GM12892 (cell line): Measurements from ENCODE around the gene CERS2.

ENCODE experiments used
- DNase-seq: peaks from one replicate; pipeline ENCODE4 v3.0.0; 2011; ENCODE audit not compliant: insufficient read length
- FAIRE-seq: peaks from 2 replicates; lab custom pipeline; 2011; peaks lifted over from hg19 to GRCh38; lab: Jason Lieb, UNC
- POLR2A ChIP-seq: IDR thresholded peaks from 2 replicates; pipeline ENCODE4 v1.6.1; 2011; ENCODE audit warnings: low read depth, low read length, control low read depth
- POLR2AphosphoS5 ChIP-seq: IDR thresholded peaks from 2 replicates; pipeline ENCODE4 v1.6.1; 2011; ENCODE audit warnings: low read depth, low read length, control low read depth
- TAF1 ChIP-seq: IDR thresholded peaks from 2 replicates; pipeline ENCODE4 v1.6.1; 2011; ENCODE audit warnings: low read depth, mild to moderate bottlenecking, control low read depth, low read length, borderline replicate concordance

The CERS2 gene

DNA sequence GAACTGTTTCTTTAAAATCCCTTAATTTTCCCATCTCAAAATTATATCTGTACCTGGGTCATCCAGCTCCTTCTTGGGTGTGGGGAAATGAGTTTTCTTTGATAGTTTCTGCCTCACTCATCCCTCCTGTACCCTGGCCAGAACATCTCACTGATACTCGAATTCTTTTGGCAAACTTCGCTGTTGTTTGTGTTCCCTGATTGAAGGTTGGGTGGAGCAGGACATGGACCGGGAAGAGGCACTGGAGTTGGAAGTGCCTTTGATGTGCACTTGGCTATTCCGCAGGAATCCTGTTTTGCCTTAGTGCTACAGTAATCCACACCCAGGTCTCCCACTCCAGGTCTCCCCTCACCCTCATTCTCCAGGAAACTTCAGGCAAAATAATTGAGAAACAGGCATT lies 20.8 kb upstream of the CERS2 start:
- FAIRE-seq: peak; percentile 56
- no peak for DNase-seq
- TF ChIP-seq POLR2A (no peak), POLR2AphosphoS5 (no peak)

DNA sequence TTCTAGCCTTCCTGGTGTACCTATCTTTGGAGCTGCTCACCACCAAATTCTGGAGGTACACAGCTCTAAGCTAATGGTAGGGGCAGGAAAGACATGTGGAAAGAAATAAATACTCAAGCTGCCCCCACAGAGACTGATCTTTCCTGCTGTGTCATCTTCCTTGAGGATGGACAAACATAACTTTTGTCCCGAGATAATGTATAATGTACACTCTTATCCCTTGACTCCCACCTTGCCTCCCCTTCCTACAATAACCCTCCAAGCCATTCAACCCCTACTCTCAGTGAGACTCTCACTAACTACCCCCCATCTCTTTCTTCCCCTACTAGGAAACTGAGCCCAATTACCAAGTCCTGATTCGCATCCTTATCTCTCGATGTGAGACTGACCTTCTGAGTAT lies 19.6 kb upstream of the CERS2 start:
- TF ChIP-seq TAF1: no peak
- TF ChIP-seq POLR2A: no peak
- no peak for TF ChIP-seq POLR2AphosphoS5
- FAIRE-seq (no peak), DNase-seq (no peak)

DNA sequence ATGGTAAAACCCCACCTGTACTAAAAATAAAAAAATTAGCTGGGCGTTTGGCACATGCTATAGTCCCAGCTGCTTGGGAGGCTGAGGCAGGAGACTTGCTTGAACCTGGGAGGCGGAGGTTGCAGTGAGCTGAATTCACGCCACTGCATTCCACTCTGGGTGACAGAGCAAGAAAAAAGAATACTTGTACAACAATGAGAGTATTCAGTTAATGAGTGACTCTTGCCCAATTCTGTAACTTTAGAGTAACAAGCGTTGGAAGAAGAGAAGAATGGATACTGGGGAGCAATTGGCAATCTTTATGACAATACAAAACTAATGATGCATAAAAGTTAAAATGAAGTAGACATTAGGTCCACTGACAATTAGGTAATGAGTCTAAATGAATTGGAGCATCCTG lies 18.0 kb upstream of the CERS2 start:
- DNase-seq (no peak), FAIRE-seq (no peak)
- no peak for TF ChIP-seq POLR2A
- no peak for TF ChIP-seq POLR2AphosphoS5
- TF ChIP-seq TAF1: no peak

DNA sequence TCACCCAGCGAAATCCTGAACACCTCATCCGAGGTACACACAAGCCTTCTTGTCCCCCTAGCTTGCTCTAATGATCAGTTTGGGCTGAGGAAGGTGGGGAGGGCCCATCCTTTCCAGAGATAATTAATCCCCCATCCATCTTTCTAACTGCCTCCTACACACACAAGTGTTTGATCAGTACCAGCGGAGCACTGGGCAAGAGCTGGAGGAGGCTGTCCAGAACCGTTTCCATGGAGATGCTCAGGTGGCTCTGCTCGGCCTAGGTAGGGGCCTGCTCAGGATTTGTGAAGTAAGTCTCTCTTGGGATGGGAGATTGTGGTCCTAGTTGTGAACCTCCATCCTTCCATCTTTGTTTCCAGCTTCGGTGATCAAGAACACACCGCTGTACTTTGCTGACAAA lies 13.3 kb upstream of the CERS2 start:
- DNase-seq (no peak), FAIRE-seq (no peak)
- TF ChIP-seq POLR2AphosphoS5: no peak
- TF ChIP-seq TAF1: no peak
- TF ChIP-seq POLR2A: no peak

DNA sequence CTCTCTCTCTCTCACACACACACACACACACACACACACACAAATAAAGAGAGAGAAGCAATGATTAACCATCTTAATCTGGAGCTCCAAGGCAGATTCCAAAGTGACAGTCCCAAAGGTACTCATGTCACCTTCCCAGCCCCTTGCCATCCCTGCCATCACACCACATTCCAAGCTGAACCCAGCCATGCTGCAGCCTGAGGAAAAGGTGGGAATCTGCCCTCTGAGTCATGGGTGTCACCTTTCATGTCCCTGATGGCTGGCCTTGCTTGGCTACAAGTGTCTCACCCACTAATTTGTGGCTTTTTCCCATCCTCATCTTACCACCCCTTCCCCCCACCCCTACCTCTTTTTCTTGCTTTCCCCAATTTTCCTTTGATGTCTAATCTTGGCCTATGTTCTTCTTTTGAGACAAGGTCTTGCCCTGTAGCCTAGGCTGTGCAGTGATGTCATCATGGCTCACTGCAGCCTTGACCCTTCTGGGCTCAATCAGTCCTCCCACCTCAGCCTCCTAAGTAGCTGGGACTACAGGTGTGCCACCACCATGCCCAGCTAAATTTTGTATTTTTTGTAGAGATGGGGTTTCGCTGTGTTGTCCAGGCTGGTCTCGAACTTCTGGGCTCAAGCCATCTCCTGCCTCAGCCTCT lies 10.7 kb upstream of the CERS2 start:
- no peak for DNase-seq
- TF ChIP-seq POLR2AphosphoS5 (no peak), POLR2A (no peak), TAF1 (no peak)
- no peak for FAIRE-seq

DNA sequence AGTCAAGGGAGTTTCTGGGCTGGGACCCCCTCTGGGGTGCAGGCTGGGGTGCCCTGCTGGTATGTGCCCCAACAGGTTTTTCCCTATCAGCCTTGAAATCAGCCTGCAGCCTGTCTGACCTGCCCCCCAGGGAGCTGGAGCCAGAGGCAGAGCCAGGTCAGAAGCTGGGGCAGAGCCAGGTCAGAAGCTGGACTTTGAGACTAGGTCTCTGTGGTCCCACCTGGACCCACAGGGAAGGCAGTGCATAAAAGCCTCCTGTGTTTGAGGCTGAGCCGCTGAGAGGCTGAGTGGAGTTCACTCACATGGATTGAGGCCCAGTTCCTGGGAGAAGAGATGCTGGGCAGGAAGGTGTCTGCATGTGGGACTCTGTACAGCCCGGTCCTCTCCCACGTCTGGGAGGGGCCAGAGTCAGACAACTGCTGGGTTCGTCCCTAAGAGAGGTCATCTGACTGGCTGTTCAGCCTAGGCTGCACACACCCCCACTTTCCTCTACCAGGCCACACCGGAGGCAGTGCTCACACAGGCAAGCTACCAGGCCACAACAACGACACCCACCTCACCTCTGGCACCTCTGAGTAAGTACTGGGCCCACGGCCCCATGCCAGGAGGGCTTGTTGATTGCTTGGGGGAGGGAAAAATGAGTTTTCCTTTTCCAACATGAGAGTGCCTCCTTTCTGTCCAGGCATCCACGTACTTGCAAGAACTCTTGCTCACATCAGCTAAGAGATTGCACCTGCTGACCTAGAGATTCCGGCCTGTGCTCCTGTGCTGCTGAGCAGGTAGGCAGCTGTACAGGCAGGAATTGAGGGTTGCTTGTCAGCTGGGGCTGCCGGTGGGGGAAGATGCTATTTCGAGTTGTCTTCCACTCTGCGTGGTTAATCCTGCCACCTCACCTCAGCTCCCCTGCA lies 7.4 kb upstream of the CERS2 start, which contains the start of gene ANXA9:
ANXA9 (plus strand) TSS at position 488 of the 908 bp plus-strand sequence. CDS start 814 bp downstream, outside the sequence.
- DNase-seq: no peak

DNA sequence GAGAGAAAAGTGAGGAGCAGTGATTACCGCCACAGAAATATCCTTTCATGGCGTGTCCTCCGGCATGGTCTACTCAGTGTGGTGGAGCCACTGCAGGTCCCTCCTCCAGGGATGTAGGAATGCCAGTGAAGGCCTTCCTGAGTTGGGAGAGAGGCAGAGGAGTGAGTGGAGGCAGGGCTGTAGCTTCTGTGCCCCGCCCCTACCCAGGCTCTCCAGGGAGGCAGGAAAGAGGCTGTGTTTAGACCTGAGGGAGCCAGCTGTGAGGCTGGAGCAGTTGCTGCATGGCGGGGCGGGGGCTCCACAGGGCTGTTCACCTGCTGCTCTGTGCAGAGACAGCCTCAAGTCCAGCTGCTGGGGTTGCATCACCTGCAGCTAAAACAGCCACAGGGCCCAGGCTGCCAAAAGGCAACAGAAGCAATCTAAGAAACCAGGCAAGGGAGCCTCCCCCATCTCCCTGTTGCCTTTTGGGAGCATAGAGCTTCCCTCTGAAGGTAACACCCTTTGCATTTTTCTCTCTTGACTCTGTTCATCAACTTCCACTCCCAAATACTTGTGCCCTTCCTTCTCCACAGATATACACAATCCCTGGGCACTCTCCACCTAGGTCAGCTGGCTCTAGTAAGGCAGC lies 6.7 kb upstream of the CERS2 start:
- DNase-seq (no peak), FAIRE-seq (no peak)
- TF ChIP-seq POLR2A (no peak), TAF1 (no peak), POLR2AphosphoS5 (no peak)

More for the DNA sequence above, 7.4 kb upstream of the CERS2 start, which contains the start of gene ANXA9:
- FAIRE-seq: no peak
- TF ChIP-seq TAF1: no peak
- TF ChIP-seq POLR2A: no peak
- no peak for TF ChIP-seq POLR2AphosphoS5

DNA sequence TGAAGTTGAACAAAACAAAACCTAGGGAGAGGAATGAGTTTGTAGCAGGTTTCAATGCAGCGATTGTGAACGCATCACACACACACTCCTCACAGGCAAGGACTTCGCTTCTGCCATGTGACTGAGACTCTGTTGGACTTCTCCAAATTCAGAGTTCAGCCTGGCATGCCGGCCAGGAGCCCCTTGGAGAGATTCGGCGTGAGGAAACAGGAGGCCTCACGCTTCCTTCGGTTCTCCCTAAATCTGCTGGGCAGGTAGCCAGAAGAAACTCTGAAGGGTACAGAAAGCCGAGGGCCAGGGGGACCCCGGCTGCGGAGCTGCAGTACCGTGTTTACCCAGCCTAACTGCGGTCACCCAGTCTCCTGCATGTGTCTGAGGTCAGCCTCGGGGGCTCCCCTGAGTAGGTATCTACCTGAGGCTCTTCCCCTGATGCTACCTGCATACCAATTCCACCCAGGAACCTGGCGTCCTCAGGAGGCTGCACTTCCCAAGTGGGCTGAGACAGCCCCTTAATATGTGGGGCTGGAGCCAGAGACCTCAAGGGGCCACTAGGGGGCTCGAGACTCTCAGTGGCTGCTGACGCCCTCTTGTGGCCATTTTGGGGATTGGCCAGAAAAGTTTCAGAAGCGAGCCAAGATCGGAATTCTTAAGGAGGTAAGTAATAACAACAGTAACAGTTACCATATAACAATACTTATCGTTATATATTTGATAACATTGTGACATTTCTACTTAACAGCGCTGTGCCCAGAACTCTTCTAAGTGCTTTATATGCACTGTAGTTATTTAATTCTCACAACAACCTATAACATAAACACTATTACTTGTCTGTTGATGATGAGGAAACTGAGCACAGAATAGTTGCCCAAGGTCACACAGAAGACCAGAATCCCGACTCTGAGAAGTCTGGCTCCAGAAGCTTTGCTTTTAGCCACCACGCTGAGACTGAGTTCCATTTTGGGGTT lies 4.7 kb upstream of the CERS2 start:
- FAIRE-seq (peak; percentile 70), DNase-seq (peak; percentile 82)
- TF ChIP-seq TAF1: no peak
- no peak for TF ChIP-seq POLR2AphosphoS5
- no peak for TF ChIP-seq POLR2A

DNA sequence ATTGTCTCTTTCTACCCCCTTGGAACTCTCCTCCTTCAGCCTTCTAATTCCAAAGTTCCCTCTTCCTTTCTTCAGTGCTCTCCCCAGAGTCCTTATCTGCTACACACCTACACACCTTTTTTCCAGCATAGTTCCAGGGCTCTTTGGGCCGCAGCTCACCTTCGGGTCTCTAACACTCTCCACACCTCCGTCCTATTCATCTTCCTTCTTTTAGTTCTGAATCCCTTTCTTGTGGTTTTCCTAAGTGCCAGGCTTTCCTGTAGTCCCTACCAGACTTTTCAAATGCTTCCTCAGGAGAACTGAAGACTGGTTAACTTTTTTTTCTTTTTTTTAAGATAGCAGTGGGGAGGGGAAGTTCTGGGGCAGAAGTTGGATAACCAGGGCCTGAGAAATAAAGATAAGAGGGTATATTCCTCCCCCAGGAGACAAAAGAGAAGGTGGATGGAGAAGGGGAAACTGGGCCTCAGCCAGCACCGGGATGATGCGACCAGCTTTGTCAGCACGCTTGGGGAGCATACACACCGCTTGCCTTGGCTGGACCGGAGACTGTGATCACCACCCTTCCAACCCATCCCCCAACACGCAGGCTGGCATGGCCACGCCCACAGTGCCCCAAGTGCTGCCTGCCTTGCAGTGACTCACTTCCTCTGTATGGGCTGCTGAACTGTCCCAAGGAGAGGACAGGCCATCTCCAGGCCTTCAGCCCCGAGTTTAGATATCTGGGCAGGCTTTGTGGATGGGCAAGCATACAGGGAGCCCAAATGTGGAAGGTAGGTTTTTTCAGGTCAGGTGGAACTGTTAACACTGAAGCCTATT lies 2.5 kb upstream of the CERS2 start:
- no peak for TF ChIP-seq POLR2AphosphoS5
- no peak for TF ChIP-seq POLR2A
- DNase-seq (no peak), FAIRE-seq (no peak)

DNA sequence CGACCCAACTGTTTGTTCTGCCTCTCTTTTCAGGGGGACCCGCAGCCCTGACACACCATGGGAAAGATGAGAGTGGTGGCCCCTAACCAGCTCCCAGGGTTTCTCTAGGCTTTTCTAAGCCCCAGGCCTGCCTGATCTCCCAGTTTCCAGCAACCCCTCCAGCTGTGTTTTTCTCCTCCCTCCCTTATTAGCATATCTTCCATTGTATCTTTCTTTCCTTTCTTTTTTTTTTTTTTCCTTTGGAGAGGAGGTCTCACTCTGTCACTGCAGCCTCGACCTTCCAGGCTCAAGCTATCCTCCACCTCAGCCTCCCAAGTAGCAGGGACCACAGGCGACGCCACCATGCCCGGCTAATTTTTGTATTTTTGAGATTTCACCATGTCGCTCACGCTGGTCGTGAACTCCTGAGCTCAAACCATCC lies 1.8 kb upstream of the CERS2 start:
- TF ChIP-seq TAF1 (no peak), POLR2AphosphoS5 (no peak), POLR2A (no peak)
- FAIRE-seq (no peak), DNase-seq (no peak)
